Coronary artery (tissue), 2 donors: ENCODE measurements around the gene ALOX5AP.

Experiments used
- DNase-seq: peaks from one replicate; pipeline ENCODE4 v3.0.0-alpha.2; 2017; ENCODE audit warnings: low spot score
- H3K27ac ChIP-seq, 2 donors: fragments of 200-600 bp; sonication (generic); one replicate each; pipeline ENCODE4 v1.5.1; 2016 to 2019
- H3K4me3 ChIP-seq: fragments of 200-600 bp; sonication (generic); 2 replicates; pipeline ENCODE4 v1.5.1; 2016; ENCODE audit warnings: mild to moderate bottlenecking, moderate library complexity
- TF ChIP-seq, protein P1 (sequence below): fragments of 200-600 bp; sonication (generic); IDR thresholded peaks from one replicate; pipeline ENCODE4 v1.5.1; 2019; ENCODE audit warnings: antibody characterized with exemption

ALOX5AP gene

GRCh38 chr13:30721936-30722335, 13.4 kb upstream of the ALOX5AP start:
- Histone ChIP-seq H3K4me3 (no peak overlapping the region), H3K27ac (no peak overlapping the region)
- TF ChIP-seq, protein P1, sequence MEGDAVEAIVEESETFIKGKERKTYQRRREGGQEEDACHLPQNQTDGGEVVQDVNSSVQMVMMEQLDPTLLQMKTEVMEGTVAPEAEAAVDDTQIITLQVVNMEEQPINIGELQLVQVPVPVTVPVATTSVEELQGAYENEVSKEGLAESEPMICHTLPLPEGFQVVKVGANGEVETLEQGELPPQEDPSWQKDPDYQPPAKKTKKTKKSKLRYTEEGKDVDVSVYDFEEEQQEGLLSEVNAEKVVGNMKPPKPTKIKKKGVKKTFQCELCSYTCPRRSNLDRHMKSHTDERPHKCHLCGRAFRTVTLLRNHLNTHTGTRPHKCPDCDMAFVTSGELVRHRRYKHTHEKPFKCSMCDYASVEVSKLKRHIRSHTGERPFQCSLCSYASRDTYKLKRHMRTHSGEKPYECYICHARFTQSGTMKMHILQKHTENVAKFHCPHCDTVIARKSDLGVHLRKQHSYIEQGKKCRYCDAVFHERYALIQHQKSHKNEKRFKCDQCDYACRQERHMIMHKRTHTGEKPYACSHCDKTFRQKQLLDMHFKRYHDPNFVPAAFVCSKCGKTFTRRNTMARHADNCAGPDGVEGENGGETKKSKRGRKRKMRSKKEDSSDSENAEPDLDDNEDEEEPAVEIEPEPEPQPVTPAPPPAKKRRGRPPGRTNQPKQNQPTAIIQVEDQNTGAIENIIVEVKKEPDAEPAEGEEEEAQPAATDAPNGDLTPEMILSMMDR, result no peak
- DNase-seq, result no peak

GRCh38 chr13:30722361-30722760, 13.0 kb upstream of the ALOX5AP start:
- no peak overlapping the region for H3K4me3 ChIP-seq
- no peak overlapping the region for H3K27ac ChIP-seq
- TF ChIP-seq, protein P1, result no peak
- no peak for DNase-seq

- Histone ChIP-seq H3K4me3 (no peak overlapping the region), H3K27ac (no peak overlapping the region)
- peak; percentile 22 for DNase-seq
- TF ChIP-seq, protein P1, result no peak
These were observed 10.6 kb upstream of the ALOX5AP start for GRCh38 chr13:30724778-30725177.

GRCh38 chr13:30725326-30726085, 9.8 kb upstream of the ALOX5AP start:
- TF ChIP-seq, protein P1, result no peak
- Histone ChIP-seq H3K27ac (no peak overlapping the region), H3K4me3 (no peak overlapping the region)
- DNase-seq, result peak; percentile 17

DNA sequence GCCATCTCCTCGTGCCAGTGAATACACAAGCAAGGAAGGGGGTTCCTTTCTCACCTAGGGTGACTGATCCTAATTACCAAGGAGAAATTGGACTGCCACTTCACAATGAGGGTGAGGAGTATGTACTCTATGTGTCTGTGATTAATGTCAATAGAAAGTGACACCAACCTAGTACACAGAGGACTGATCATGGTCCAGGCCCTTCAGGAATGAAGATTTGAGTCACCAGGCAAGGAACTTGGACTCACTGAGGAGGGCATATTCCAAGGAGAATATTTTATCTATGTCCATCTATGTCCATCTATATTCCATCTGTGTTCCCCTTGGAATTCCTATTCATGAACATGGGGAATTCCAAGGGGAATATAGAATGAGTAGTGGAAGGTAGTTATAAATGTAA, 9.2 kb upstream of the ALOX5AP start:
- no peak for DNase-seq
- TF ChIP-seq, protein P1, result no peak
- Histone ChIP-seq H3K4me3 (no peak overlapping the region), H3K27ac (no peak overlapping the region)

- Histone ChIP-seq H3K4me3 (no peak overlapping the region), H3K27ac (no peak overlapping the region)
- TF ChIP-seq, protein P1, result no peak
- peak; percentile 61 for DNase-seq
These were observed 7.6 kb upstream of the ALOX5AP start for GRCh38 chr13:30727491-30728355.
